NCI-H226 (cell line): ENCODE results near the gene IGF2R.

Source experiments
- DNase-seq: peaks from one replicate; pipeline ENCODE4 v3.0.0-alpha.2; 2015

Gene IGF2R

DNA sequence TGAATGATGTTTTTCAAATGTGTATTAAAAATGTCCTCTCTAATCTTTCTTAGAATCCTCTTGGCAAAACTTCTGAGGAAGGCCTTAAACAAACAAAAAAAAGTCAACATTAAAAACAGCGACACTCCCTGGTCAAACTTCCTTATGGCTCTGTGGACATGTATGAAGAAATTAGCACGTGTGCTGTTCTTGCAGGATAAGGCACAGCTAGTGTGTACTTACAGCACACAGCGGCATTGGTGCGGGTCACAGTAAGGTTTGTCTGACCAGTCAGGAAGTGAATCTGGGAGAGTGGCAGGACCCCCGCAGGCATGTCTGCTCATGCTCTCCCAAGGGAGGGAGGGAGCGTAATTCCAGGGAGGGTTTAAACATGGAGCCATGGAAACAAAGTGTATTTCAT, 191.6 kb downstream of the IGF2R start:
- no peak for DNase-seq
